Muscle layer of duodenum (tissue), 2 donors: ENCODE measurements around the gene SUZ12.
"Not testable (repeated sequence)": the region's sequence is repeated elsewhere in the genome, so short reads cannot be mapped to it uniquely, and the experiment has no call there.

Experiments
- H3K27ac ChIP-seq: one replicate; pipeline ENCODE4 v1.7.0; 2013; ENCODE audit warnings: mild to moderate bottlenecking, low read length
- H3K27me3 ChIP-seq: one replicate; pipeline ENCODE4 v1.7.0; 2013; ENCODE audit warnings: low read depth, mild to moderate bottlenecking, control low read depth, low read length
- H3K36me3 ChIP-seq, 2 donors: one replicate each; pipeline ENCODE4 v1.7.0; 2013; ENCODE audit warnings: low read length in 2 of 2, control low read depth in 1 of 2, mild to moderate bottlenecking in 1 of 2; ENCODE audit not compliant: insufficient read depth in 2 of 2, control insufficient read depth in 1 of 2
- H3K4me1 ChIP-seq, 2 donors: one replicate each; pipeline ENCODE4 v1.7.0; 2013; ENCODE audit warnings: low read length in 2 of 2, mild to moderate bottlenecking in 2 of 2, control low read depth in 1 of 2, moderate library complexity in 1 of 2; ENCODE audit not compliant: insufficient read depth in 2 of 2, control insufficient read depth in 1 of 2
- H3K4me3 ChIP-seq, 2 donors: one replicate each; pipeline ENCODE4 v1.7.0; 2013; ENCODE audit warnings: low read length in 2 of 2, low read depth in 1 of 2, mild to moderate bottlenecking in 1 of 2
- H3K9me3 ChIP-seq, 2 donors: one replicate each; pipeline ENCODE4 v1.7.0; 2013; ENCODE audit warnings: low read length in 2 of 2, control low read depth in 1 of 2, mild to moderate bottlenecking in 1 of 2; ENCODE audit not compliant: control insufficient read depth in 1 of 2
- donor health status: healthy.

The SUZ12 gene

GRCh38 chr17:32047663-32048062, 110.9 kb downstream of the SUZ12 start:
- H3K9me3 ChIP-seq, H3K36me3 ChIP-seq, H3K27me3 ChIP-seq, H3K27ac ChIP-seq, H3K4me1 ChIP-seq, H3K4me3 ChIP-seq: not testable (repeated sequence)
